PC-9 (cell line): ENCODE results near the gene SORBS2. TPM values are rescaled to one million over a fixed set of nuclear protein-coding genes. Genes with fewer than 3 reads are reported as not detected.

Source experiments
- BruUV-seq: library from RNA; stranded (reverse); fragments of 400-500 nt; replicated peaks from 2 replicates; lab custom pipeline; 2021; lab: Mats Ljungman, UMichigan
- CTCF ChIA-PET: fragments of 300-600 bp; sonication (Branson Sonifier 250); formaldehyde crosslinking; loops from one replicate; lab custom pipeline; 2022; ENCODE audit warnings: antibody characterized with exemption; lab: Charles Lee
- POLR2A ChIA-PET: fragments of 300-600 bp; sonication (Branson Sonifier 250); formaldehyde crosslinking; loops from one replicate; lab custom pipeline; 2022; ENCODE audit warnings: antibody characterized with exemption; ENCODE audit not compliant: unreplicated experiment; lab: Charles Lee
- DNase-seq, 2 experiments: peaks; one replicate each; pipeline versions ENCODE4 v3.0.0 to v3.0.0-alpha.2; 2015 to 2022; ENCODE audit warnings: mixed read lengths in 1 of 2
- H2AFZ ChIP-seq: fragments of 200-600 bp; sonication (generic); 2 replicates; pipeline ENCODE4 v1.8.1; 2017; ENCODE audit warnings: antibody characterized with exemption
- H3F3A ChIP-seq: fragments of 200-600 bp; sonication (generic); 2 replicates; pipeline ENCODE4 v1.8.1; 2017; ENCODE audit warnings: antibody characterized with exemption, mild to moderate bottlenecking, low read depth; ENCODE audit not compliant: insufficient read depth
- H3K27ac ChIP-seq: fragments of 200-600 bp; sonication (generic); 2 replicates; pipeline ENCODE4 v1.6.1; 2016; ENCODE audit warnings: mixed run types
- H3K27me3 ChIP-seq: fragments of 200-600 bp; sonication (generic); 2 replicates; pipeline ENCODE4 v1.6.1; 2016; ENCODE audit warnings: low read depth, mixed run types; ENCODE audit not compliant: insufficient read depth
- H3K36me3 ChIP-seq: fragments of 200-600 bp; sonication (generic); 2 replicates; pipeline ENCODE4 v1.6.1; 2016; ENCODE audit warnings: low read depth, mixed run types
- H3K4me1 ChIP-seq: fragments of 200-600 bp; sonication (generic); replicated peaks from 2 replicates; pipeline ENCODE4 v1.6.1; 2016; ENCODE audit warnings: mixed run types; ENCODE audit not compliant: insufficient read depth
- H3K4me2 ChIP-seq: fragments of 200-600 bp; sonication (generic); 2 replicates; pipeline ENCODE4 v1.6.1; 2017; ENCODE audit warnings: mixed run types
- H3K4me3 ChIP-seq: fragments of 200-600 bp; sonication (generic); 2 replicates; pipeline ENCODE4 v1.6.1; 2016; ENCODE audit warnings: mixed run types
- H3K79me2 ChIP-seq: fragments of 200-600 bp; sonication (generic); 2 replicates; pipeline ENCODE4 v1.6.1; 2017; ENCODE audit warnings: low read depth, mixed run types
- H3K9me2 ChIP-seq: fragments of 200-600 bp; sonication (generic); 2 replicates; pipeline ENCODE4 v1.8.1; 2017; ENCODE audit warnings: mild to moderate bottlenecking; ENCODE audit not compliant: insufficient read depth
- H3K9me3 ChIP-seq: fragments of 200-600 bp; sonication (generic); 2 replicates; pipeline ENCODE4 v1.8.1; 2016; ENCODE audit warnings: low read depth; ENCODE audit not compliant: insufficient read depth
- H4K20me1 ChIP-seq: fragments of 200-600 bp; sonication (generic); 2 replicates; pipeline ENCODE4 v1.8.1; 2017; ENCODE audit not compliant: insufficient read depth
- EZH2 ChIP-seq: fragments of 200-600 bp; sonication (generic); IDR thresholded peaks from 2 replicates; pipeline ENCODE4 v1.8.0; 2017; ENCODE audit warnings: antibody characterized with exemption, low read depth
- intact Hi-C: fragments of 100-400 bp; cut with micrococcal nuclease; formaldehyde crosslinking; loops from one replicate; pipeline ENCODE4 v1.10.0; 2022; ENCODE audit not compliant: unreplicated experiment
- total RNA-seq: library from RNA; stranded (reverse); gene quantifications from 2 replicates; pipeline ENCODE4 v1.2.3, GENCODE V29; 2021
- TF ChIP-seq, protein P1 (sequence below): fragments of 200-600 bp; sonication (generic); conservative IDR thresholded peaks from 2 replicates; pipeline ENCODE4 v1.6.1; 2017; ENCODE audit warnings: mixed run types, antibody characterized with exemption, mild to moderate bottlenecking, moderate library complexity

Gene SORBS2
- total RNA-seq, 1 experiment from 2014 or later = 16.4 TPM

DNA sequence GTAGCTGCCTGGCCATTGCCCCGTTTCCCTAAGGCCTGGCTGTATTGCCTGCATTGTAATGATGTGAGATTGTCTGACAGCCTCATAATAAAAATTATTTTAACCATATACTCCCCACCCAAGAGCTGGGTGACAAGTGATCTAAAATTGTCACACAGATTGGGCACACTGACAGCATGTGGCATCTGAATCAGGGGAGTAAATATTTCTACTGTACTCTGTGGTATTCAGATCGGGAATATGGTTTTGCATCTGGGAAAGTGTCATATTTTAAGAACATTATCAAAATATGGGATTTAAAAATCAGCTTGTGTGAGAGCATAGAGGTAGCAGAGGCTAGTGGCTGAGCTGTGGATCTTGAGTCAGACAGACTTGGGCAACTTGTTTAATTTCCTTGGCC is 140.9 kb downstream of the SORBS2 start:
- no TSS peak for BruUV-seq
- H3K36me3 ChIP-seq = no peaks in the 10 kb centered on the region
- no peaks in the 10 kb centered on the region for H3F3A ChIP-seq
- CTCF ChIA-PET = no interaction called here
- H3K79me2 ChIP-seq = no peaks in the 10 kb centered on the region
- no peaks in the 10 kb centered on the region for H3K9me3 ChIP-seq
- no peak overlapping the region for H2AFZ ChIP-seq
- intact Hi-C loops = no loop called here
- no peaks in the 10 kb centered on the region for H3K4me1 ChIP-seq
- TF ChIP-seq, protein P1, sequence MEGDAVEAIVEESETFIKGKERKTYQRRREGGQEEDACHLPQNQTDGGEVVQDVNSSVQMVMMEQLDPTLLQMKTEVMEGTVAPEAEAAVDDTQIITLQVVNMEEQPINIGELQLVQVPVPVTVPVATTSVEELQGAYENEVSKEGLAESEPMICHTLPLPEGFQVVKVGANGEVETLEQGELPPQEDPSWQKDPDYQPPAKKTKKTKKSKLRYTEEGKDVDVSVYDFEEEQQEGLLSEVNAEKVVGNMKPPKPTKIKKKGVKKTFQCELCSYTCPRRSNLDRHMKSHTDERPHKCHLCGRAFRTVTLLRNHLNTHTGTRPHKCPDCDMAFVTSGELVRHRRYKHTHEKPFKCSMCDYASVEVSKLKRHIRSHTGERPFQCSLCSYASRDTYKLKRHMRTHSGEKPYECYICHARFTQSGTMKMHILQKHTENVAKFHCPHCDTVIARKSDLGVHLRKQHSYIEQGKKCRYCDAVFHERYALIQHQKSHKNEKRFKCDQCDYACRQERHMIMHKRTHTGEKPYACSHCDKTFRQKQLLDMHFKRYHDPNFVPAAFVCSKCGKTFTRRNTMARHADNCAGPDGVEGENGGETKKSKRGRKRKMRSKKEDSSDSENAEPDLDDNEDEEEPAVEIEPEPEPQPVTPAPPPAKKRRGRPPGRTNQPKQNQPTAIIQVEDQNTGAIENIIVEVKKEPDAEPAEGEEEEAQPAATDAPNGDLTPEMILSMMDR = no peak
- no peak for TF ChIP-seq EZH2
- POLR2A ChIA-PET = no interaction called here
- DNase-seq = no peak
- H3K27ac ChIP-seq = no peak overlapping the region
- H3K9me2 ChIP-seq = no peaks in the 10 kb centered on the region
- no peaks in the 10 kb centered on the region for H4K20me1 ChIP-seq
- no peaks in the 10 kb centered on the region for H3K27me3 ChIP-seq
- no peak overlapping the region for H3K4me3 ChIP-seq
- H3K4me2 ChIP-seq = no peak overlapping the region

- H3F3A ChIP-seq = no peaks in the 10 kb centered on the region
- no peaks in the 10 kb centered on the region for H3K4me1 ChIP-seq
- no peaks in the 10 kb centered on the region for H3K9me3 ChIP-seq
- H3K27ac ChIP-seq = no peak overlapping the region
- intact Hi-C loops = no loop called here
- no peaks in the 10 kb centered on the region for H3K9me2 ChIP-seq
- no peak overlapping the region for H3K4me3 ChIP-seq
- H3K79me2 ChIP-seq = no peaks in the 10 kb centered on the region
- DNase-seq = no peak
- ChIA-PET POLR2A (no interaction called here), CTCF (no interaction called here)
- no TSS peak for BruUV-seq
- no peaks in the 10 kb centered on the region for H4K20me1 ChIP-seq
- TF ChIP-seq EZH2 = no peak
- TF ChIP-seq, protein P1 = no peak
- no peaks in the 10 kb centered on the region for H3K36me3 ChIP-seq
- no peak overlapping the region for H2AFZ ChIP-seq
- H3K27me3 ChIP-seq = no peaks in the 10 kb centered on the region
- H3K4me2 ChIP-seq = no peak overlapping the region
Measured at GRCh38 chr4:185669288-185669687, 142.7 kb downstream of the SORBS2 start.

DNA sequence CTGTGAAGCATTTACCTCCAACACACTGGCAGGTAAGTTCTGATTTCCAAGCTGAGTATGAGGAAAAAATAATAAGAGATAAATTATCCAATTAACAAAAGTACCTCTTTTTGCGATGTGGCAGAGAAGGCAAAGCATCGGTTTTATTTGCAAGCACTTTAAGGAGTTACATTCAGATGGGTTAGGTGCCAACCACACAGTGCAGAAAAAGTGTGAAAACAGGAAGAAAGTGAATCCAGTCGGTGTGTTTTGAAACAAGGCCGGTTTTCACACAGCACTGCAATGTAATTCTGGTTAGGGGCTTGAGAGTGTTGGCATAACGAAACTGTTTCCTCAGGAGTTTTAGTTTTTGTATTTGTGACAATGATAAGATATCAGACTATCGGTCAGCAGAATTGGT is 145.8 kb downstream of the SORBS2 start:
- no peaks in the 10 kb centered on the region for H3K9me2 ChIP-seq
- no peaks in the 10 kb centered on the region for H3K36me3 ChIP-seq
- no peak overlapping the region for H2AFZ ChIP-seq
- no peak overlapping the region for H3K4me3 ChIP-seq
- H3K4me2 ChIP-seq = no peak overlapping the region
- H3F3A ChIP-seq = no peaks in the 10 kb centered on the region
- BruUV-seq = no TSS peak
- ChIA-PET CTCF (no interaction called here), POLR2A (no interaction called here)
- H3K79me2 ChIP-seq = no peaks in the 10 kb centered on the region
- no peaks in the 10 kb centered on the region for H4K20me1 ChIP-seq
- TF ChIP-seq EZH2 = no peak
- TF ChIP-seq, protein P1 = no peak
- no peak overlapping the region for H3K27ac ChIP-seq
- DNase-seq = no peak
- H3K9me3 ChIP-seq = no peaks in the 10 kb centered on the region
- H3K27me3 ChIP-seq = no peaks in the 10 kb centered on the region
- no peaks in the 10 kb centered on the region for H3K4me1 ChIP-seq
- intact Hi-C loops = no loop called here
